ENCODE data around the gene VPS11.
A peak's percentile ranks its signal among the peaks of the same experiment; 100 is the strongest.

VPS11 gene

GRCh38 chr11:119106564-119107537 lies 39.2 kb downstream of the VPS11 start, which contains the start of gene C2CD2L:
Gene C2CD2L, plus strand, starts transcription at chr11:119107344. Its CDS starts 398 bp downstream, at chr11:119107742.
- peak; percentile 90 for DNase-seq

GRCh38 chr11:119107538-119108145 lies 40.0 kb downstream of the VPS11 start:
- peak; percentile 7 for DNase-seq

- peak; percentile 13 for DNase-seq
Measured at GRCh38 chr11:119108146-119108856, 40.7 kb downstream of the VPS11 start.

GRCh38 chr11:119108857-119109221 lies 41.2 kb downstream of the VPS11 start:
- DNase-seq = no peak

- DNase-seq = no peak
Measured at GRCh38 chr11:119109843-119110242, 42.2 kb downstream of the VPS11 start.

GRCh38 chr11:119110439-119110838 lies 42.8 kb downstream of the VPS11 start:
- DNase-seq = no peak

GRCh38 chr11:119111361-119111925 lies 43.8 kb downstream of the VPS11 start:
- DNase-seq = no peak

GRCh38 chr11:119112314-119113020 lies 44.8 kb downstream of the VPS11 start:
- no peak for DNase-seq

- DNase-seq = no peak
Measured at GRCh38 chr11:119113716-119114115, 46.1 kb downstream of the VPS11 start.

GRCh38 chr11:119114351-119114750 lies 46.7 kb downstream of the VPS11 start:
- no peak for DNase-seq

GRCh38 chr11:119115484-119116234 lies 48.0 kb downstream of the VPS11 start:
- no peak for DNase-seq

GRCh38 chr11:119116235-119116594 lies 48.6 kb downstream of the VPS11 start:
- DNase-seq = no peak

- no peak for DNase-seq
Measured at GRCh38 chr11:119116601-119117000, 49.0 kb downstream of the VPS11 start.

GRCh38 chr11:119117004-119117706 lies 49.5 kb downstream of the VPS11 start:
- no peak for DNase-seq

- no peak for DNase-seq
Measured at GRCh38 chr11:119118227-119118626, 50.6 kb downstream of the VPS11 start.

- DNase-seq = no peak
Measured at GRCh38 chr11:119118946-119119345, 51.3 kb downstream of the VPS11 start.

GRCh38 chr11:119120639-119121007 lies 53.0 kb downstream of the VPS11 start:
- no peak for DNase-seq

- DNase-seq = peak; percentile 99
Measured at GRCh38 chr11:119121008-119121810, 53.6 kb downstream of the VPS11 start, which contains the start of gene HINFP. Gene HINFP, plus strand, starts transcription at chr11:119121580. Its CDS starts 5,365 bp downstream, at chr11:119126945.

- DNase-seq = no peak
Measured at GRCh38 chr11:119121811-119122124, 54.1 kb downstream of the VPS11 start.

- DNase-seq = no peak
Measured at GRCh38 chr11:119125821-119126220, 58.2 kb downstream of the VPS11 start.

Data from fibroblast of skin of back (primary cell).